Measurements from ENCODE around the gene GPAT3.
"Not testable (repeated sequence)": the region's sequence is repeated elsewhere in the genome, so short reads cannot be mapped to it uniquely, and the experiment has no call there.

GPAT3 gene

DNA sequence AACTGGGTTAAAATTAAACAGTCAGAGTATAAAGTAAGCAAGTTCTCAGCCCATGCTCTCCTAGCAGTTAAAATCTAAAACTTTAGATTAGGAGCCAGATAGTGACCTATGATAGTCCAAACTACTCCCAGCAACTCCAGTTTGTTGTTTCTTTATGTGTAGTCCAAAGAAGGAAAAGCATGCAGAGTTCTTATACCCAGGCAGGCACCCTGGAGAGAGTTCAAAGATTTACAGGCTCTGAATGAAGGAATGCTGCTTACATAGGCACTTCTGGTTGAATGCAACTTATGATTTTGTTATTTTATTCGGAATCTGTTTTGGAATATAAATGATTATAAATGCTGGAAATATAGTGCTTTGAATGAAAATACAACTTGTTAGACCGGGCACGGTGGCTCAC lies 67.2 kb downstream of the GPAT3 start:
- DNase-seq (ENCODE audit: low read depth in 2 of 2): no peak

GRCh38 chr4:83604321-83604720 lies 68.4 kb downstream of the GPAT3 start:
- no peak for DNase-seq (ENCODE audit: low read depth in 2 of 2)

GRCh38 chr4:83605210-83605609 lies 69.3 kb downstream of the GPAT3 start:
- DNase-seq (ENCODE audit: low read depth in 2 of 2): no peak

DNA sequence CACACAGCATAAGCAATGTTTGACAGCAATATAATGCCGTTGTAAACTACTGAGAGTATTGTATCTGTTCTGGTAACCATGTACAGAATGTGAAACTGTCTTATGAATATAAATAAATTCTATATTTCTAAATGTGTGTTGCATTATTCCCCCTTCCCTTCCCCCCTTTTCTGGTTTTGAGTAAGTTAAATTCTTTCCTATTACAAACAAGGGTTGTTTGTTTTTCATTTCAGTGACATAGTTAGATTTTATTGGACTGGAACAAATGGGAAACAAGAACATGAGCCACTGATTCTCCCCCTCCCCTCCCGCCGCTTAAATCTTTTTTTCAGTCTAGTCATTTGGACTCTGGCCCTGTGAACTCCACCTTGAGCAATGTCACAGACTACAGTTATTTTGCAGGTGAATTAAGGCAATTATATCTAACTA lies 69.8 kb downstream of the GPAT3 start:
- DNase-seq (ENCODE audit: low read depth in 2 of 2): no peak

GRCh38 chr4:83606460-83606859 lies 70.6 kb downstream of the GPAT3 start:
- no peak for DNase-seq (ENCODE audit: low read depth in 2 of 2)

DNA sequence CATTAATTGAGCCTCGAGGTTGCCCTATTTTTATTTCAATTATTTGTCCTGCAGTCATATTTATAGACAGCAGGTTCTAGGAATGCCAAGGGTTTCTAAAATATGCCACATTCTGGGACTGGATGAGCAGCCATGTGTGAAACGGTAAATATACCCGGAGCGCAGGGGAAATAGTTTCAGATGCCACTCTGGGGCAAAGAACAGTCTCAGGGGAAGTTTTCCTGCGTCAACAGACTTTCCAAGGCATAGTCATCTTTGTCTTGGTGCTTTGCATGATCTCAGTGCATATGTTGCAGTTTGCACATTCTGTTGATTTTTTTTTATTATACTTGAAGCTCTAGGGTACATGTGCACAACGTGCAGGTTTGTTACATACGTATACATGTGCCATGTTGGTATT lies 71.0 kb downstream of the GPAT3 start:
- no peak for DNase-seq (ENCODE audit: low read depth in 2 of 2)

GRCh38 chr4:83609365-83609764 lies 73.5 kb downstream of the GPAT3 start:
- DNase-seq (ENCODE audit: low read depth in 2 of 2): no peak

- DNase-seq (ENCODE audit: low read depth in 2 of 2): no peak
Observed at GRCh38 chr4:83610729-83611128, 74.8 kb downstream of the GPAT3 start.

GRCh38 chr4:83613023-83613422 lies 77.1 kb downstream of the GPAT3 start:
- no peak for DNase-seq (ENCODE audit: low read depth in 2 of 2)

DNA sequence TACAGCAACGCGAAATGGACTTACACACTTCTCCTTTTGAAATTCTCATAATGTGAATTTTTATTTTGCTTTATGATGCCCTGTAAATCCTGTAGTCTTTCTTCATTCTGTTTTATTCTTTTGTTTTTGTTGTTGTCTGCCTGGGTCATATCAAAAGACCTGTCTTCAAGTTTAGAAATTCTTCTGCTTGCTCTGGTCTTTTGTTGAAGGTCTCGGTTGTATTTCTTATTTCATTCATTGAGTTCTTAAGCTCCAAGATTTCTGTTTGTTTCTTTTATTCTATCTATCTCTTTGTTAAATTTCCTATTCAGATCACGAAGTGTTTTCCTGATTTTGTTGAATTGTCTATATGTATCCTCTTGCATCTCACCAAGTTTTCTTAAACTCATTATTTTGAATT lies 78.1 kb downstream of the GPAT3 start:
- no peak for DNase-seq (ENCODE audit: low read depth in 2 of 2)

GRCh38 chr4:83616252-83616651 lies 80.3 kb downstream of the GPAT3 start:
- no peak for DNase-seq (ENCODE audit: low read depth in 2 of 2)

GRCh38 chr4:83617371-83618035 lies 81.6 kb downstream of the GPAT3 start:
- DNase-seq (ENCODE audit: low read depth in 2 of 2): no peak

- no peak for DNase-seq (ENCODE audit: low read depth in 2 of 2)
Observed at GRCh38 chr4:83618431-83618830, 82.5 kb downstream of the GPAT3 start.

DNA sequence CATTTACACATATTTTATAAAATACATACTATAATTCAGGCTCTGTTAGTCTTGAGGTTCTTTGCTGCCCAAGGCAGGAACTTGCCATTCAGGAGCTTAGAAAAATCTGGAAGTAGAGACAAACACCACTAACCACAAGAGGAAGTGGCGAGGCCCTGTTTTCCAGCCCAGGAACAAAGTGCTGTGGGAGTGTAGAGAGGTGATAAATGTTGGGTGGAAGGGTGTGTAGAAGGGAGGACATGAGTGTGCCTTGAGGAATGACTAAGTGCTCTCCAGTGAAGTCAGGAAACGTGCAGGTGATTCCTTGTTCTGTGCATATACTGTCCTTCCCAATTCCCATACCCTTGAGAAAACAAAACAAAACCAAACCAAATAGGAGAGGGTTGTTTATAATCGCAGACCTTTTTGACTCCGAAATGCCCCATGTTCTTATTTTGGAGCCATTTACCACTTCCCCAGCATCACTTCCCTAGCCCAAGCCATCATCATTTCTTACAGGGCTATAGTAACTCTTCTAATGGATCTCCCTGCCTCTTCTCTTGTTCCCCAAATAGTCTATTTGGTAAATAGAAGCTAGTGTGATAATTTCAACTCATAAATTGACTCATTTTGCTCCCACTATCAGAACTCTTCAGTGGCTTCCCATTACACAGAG lies 83.2 kb downstream of the GPAT3 start:
- no peak for DNase-seq (ENCODE audit: low read depth in 2 of 2)

DNA sequence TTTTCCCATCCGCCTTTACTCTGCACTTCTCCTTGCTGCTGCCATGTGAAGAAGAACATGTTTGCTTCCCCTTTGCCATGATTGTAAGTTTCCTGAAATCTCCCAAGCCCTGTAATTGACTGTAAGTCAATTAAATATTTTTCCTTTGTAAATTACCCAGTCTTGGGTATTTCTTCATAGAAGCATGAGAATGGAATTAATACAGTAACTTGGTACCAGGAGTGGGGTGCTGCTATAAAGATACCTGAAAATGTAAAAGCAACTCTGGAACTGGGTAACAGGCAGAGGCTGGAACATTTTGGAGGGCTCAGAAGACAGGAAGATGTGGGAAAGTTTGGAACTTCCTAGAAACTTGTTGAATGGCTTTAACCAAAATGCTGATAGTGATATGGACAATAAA lies 86.2 kb downstream of the GPAT3 start:
- not testable (repeated sequence) for DNase-seq (ENCODE audit: low read depth in 2 of 2)

DNA sequence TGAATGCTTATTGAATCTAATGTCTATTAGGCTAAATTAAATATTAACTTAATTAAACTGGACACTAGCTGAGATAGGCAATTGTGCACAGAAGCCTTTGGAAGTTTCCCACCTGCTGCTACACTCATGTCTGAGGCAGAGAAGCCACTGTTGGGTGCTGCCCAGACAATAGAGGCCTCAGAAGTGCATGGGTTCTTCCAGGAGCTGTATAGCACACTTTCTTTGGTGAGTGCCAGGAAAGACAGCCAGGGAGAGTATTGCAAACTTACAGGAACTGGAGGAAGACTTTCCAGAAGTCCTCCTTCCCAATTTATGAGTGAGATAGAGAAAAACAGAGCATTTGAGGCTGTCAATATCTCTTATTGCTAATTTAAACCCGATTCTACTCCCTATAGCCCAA lies 89.9 kb downstream of the GPAT3 start:
- no peak for DNase-seq (ENCODE audit: low read depth in 2 of 2)

GRCh38 chr4:83626245-83626836 lies 90.4 kb downstream of the GPAT3 start:
- no peak for DNase-seq (ENCODE audit: low read depth in 2 of 2)

DNA sequence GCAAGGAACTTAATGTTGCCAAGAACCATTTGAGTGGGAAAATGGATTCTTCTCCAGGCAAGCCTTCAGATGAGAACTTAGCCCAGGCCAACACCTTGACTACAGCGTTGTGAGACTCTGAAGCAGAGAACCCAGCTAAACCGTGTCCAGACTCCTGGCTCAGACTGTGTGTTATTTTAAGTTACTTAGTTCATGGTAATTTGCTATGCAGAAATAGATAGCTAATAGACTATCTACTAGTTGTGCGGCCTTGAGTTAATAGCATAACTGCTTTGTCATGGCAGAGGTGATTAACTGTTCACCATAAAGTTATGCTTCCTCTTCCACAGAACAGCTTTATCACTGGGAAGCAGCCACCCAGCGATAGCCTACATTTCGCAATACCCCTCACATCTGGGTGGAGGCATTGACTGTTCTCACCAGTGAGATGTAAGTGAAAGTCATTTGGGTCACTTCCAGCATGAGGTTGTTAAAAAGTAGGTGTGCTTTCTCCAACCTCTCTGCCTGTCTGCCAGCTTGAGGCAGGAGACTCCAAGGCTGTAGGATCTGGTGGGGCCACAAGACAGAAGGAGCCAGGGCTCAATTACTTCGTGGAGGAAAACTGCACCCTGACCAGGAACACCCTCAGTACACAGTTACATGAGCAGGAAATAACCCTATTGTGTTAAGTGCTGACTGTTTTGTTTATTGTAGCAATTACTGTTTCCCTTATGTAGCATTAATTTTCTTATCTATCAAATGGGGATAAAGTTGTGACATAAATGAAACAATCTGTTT lies 94.2 kb downstream of the GPAT3 start:
- DNase-seq (ENCODE audit: low read depth in 2 of 2): no peak

DNA sequence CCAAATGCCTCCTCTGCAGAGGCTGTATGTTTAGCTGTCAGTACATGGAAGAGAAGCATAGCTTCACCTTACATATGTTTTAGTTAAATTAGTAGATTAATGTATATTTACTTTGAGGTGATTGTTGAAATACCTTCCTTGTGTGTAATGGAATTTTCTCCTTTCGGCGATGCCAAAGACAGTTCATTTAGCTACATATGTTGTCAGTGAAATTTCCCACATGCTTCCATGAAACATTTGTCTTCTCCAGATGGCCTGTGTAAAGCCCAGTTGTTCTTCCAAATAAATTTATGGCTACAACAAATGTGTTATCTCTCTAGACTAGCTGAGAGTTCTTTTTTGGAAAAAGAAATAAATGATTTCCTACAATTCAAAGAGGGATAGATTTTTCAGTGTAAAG lies 95.2 kb downstream of the GPAT3 start:
- no peak for DNase-seq (ENCODE audit: low read depth in 2 of 2)

DNA sequence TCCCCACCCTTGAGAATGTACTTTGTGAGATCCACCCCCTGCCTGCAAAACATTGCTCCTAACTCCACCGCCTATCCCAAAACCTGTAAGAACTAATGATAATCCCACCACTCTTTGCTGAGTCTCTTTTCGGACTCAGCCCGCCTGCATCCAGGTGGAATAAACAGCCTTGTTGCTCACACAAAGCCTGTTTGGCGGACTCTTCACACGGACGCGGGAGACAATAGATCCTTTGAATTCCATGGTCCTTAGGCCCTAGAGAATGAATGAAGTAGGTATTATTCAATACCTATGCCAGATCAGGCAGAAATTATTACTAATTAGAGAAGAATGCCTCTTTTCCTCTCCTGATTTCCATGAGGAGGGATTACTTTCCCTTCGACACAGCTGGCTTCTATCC lies 101.0 kb downstream of the GPAT3 start:
- no peak for DNase-seq (ENCODE audit: low read depth in 2 of 2)

- DNase-seq (ENCODE audit: low read depth in 2 of 2): peak in 1 of 2 experiments; percentile 15
Observed at GRCh38 chr4:83639849-83640493, 104.1 kb downstream of the GPAT3 start.

GRCh38 chr4:83643036-83643435 lies 107.1 kb downstream of the GPAT3 start:
- no peak for DNase-seq (ENCODE audit: low read depth in 2 of 2)

Measured in stimulated activated CD4-positive, alpha-beta T cell treated with anti-CD3 and anti-CD28 coated beads, Interleukin-12 subunit alpha, Interleukin-12 subunit beta, amount 100 ng/mL, for 24 hours (primary cell).